Activated CD4-positive, alpha-beta T cell treated with anti-CD3 and anti-CD28 coated beads for 36 hours (primary cell): ENCODE results near the gene CYP2C9. TPM values are rescaled to one million over a fixed set of nuclear protein-coding genes. Genes with fewer than 3 reads are reported as not detected.

Experiments used
- ATAC-seq: fragments of 200-7000 bp; cut with Tn5 transposase; one replicate; pipeline ENCODE4 v1.10.0; 2021; ENCODE audit warnings: mild to moderate bottlenecking, moderate library complexity
- CTCF ChIA-PET: fragments of 350-600 bp; sonication (Branson Sonifier 250); formaldehyde crosslinking; loops from one replicate; lab custom pipeline; 2021; ENCODE audit warnings: antibody characterized with exemption; lab: Charles Lee
- POLR2A ChIA-PET: fragments of 350-600 bp; sonication (Branson Sonifier 250); formaldehyde crosslinking; loops from one replicate; lab custom pipeline; 2021; ENCODE audit warnings: antibody characterized with exemption, inconsistent platforms; lab: Charles Lee
- DNase-seq: peaks from one replicate; pipeline ENCODE4 v3.0.0-alpha.2; 2020
- H3K27ac Mint-ChIP-seq: one replicate; pipeline ENCODE4 v1.8.0; 2021; ENCODE audit warnings: mixed read lengths
- H3K27me3 Mint-ChIP-seq: one replicate; pipeline ENCODE4 v1.8.0; 2021; ENCODE audit warnings: mixed read lengths
- H3K36me3 Mint-ChIP-seq: one replicate; pipeline ENCODE4 v1.8.0; 2021; ENCODE audit warnings: low read depth, mixed read lengths
- H3K4me1 Mint-ChIP-seq: one replicate; pipeline ENCODE4 v1.8.0; 2021; ENCODE audit warnings: mixed read lengths
- H3K4me3 Mint-ChIP-seq: one replicate; pipeline ENCODE4 v1.8.0; 2021; ENCODE audit warnings: mild to moderate bottlenecking, moderate library complexity, mixed read lengths
- H3K9me3 Mint-ChIP-seq: one replicate; pipeline ENCODE4 v1.8.0; 2021; ENCODE audit warnings: low read depth, mixed read lengths
- intact Hi-C, 2 experiments: fragments of 100-400 bp; cut with DNase I in 1 of 2; cut with micrococcal nuclease in 1 of 2; formaldehyde crosslinking; loops; one replicate each; pipeline versions ENCODE4 v1.14.2 to v1.15.1; 2022 to 2024; cut with DNase I, micrococcal nuclease
- total RNA-seq, 2 experiments: library from RNA; stranded (reverse); gene quantifications; one replicate each; pipeline ENCODE4 v1.2.3, GENCODE V29; 2021

CYP2C9 gene
- total RNA-seq, 2 experiments from 2014 or later = not detected

GRCh38 chr10:94963901-94964300, 25.4 kb downstream of the CYP2C9 start:
- ATAC-seq (no peak), DNase-seq (no peak)
- Mint-ChIP-seq H3K4me3 (no peak overlapping the region), H3K27me3 (no peaks in the 10 kb centered on the region), H3K36me3 (no peaks in the 10 kb centered on the region), H3K4me1 (no peaks in the 10 kb centered on the region), H3K27ac (no peak overlapping the region), H3K9me3 (no peaks in the 10 kb centered on the region)
- intact Hi-C loops = no loop called here
- POLR2A ChIA-PET = interaction anchor here (0.5 kb wide), 1 partner anchor 39 kb away, joined by 9 read pairs; no protein-coding TSS in a partner anchor
- CTCF ChIA-PET = interaction anchor here (0.6 to 1.0 kb wide), 3 partner anchors 80 to 1033 kb away, joined by 3 read pairs; no protein-coding TSS in a partner anchor

- Mint-ChIP-seq H3K4me3 (no peak overlapping the region), H3K4me1 (no peaks in the 10 kb centered on the region), H3K27ac (no peak overlapping the region), H3K27me3 (no peaks in the 10 kb centered on the region), H3K9me3 (peaks cover 9% of the 10 kb centered on the region), H3K36me3 (no peaks in the 10 kb centered on the region)
- DNase-seq (no peak), ATAC-seq (no peak)
- POLR2A ChIA-PET = no interaction called here
- intact Hi-C loops = no loop called here
- CTCF ChIA-PET = no interaction called here
These were observed 45.1 kb downstream of the CYP2C9 start for GRCh38 chr10:94983555-94983954.

DNA sequence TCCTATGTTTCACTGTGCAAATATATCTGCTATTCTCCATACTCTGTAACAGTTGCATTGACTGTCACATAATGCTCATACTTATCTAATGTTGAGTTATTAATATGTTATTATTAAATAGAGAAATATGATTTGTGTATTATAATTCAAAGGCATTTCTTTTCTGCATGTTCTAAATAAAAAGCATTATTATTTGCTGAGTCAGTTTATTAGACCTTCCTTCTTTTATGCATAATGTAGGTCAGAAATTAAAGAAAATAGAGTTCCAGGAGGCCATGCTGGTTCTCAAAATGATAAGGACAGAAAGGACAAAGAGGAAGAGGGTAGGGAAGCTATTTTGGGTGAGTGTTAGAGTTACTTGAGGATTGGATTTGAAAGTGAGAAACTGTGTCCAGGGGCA, 50.7 kb downstream of the CYP2C9 start:
- ChIA-PET CTCF (no interaction called here), POLR2A (no interaction called here)
- intact Hi-C loops = no loop called here
- ATAC-seq = no peak
- H3K4me3 Mint-ChIP-seq = no peak overlapping the region
- no peaks in the 10 kb centered on the region for H3K4me1 Mint-ChIP-seq
- H3K9me3 Mint-ChIP-seq = peaks cover 25% of the 10 kb centered on the region
- no peak overlapping the region for H3K27ac Mint-ChIP-seq
- H3K27me3 Mint-ChIP-seq = no peaks in the 10 kb centered on the region
- no peak for DNase-seq
- no peaks in the 10 kb centered on the region for H3K36me3 Mint-ChIP-seq

DNA sequence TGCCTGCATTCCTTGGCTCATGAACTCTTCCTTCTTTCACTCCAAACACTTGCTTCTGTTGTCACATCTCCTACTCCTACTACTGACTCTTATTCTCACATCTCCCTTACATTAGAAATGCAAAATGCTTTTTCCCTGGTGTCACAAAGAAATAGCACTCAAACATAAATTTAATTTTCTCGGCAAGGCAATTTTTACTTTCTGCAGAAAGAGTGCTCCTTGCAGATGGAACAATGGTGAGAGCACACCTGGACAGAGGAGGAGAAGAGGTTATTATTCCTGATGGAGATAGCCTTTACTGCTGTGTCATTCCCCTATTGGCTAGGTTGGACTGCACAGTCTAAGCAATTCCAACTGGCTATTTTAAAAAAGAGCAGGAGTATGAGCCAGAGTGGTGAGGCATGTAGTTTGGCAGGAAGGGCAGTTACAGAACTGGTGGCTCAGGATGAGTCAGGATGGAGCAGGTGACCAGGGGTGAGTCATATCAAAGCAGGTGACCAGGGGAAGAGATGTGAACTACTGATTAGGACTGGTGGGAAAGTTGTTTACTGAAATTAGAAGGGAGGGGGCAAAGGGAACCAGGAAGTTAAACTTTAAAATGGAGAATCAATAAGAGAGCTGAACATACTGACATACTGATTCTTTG, 52.9 kb downstream of the CYP2C9 start:
- H3K9me3 Mint-ChIP-seq = peaks cover 25% of the 10 kb centered on the region
- DNase-seq = no peak
- intact Hi-C loops = no loop called here

GRCh38 chr10:94992811-94993210, 54.4 kb downstream of the CYP2C9 start:
- CTCF ChIA-PET = no interaction called here
- ATAC-seq (no peak), DNase-seq (no peak)
- Mint-ChIP-seq H3K36me3 (no peaks in the 10 kb centered on the region), H3K27me3 (no peaks in the 10 kb centered on the region), H3K9me3 (peaks cover 23% of the 10 kb centered on the region), H3K27ac (no peak overlapping the region), H3K4me1 (no peaks in the 10 kb centered on the region), H3K4me3 (no peak overlapping the region)
- intact Hi-C loops = no loop called here
- POLR2A ChIA-PET = no interaction called here

More for the DNA sequence above, 52.9 kb downstream of the CYP2C9 start:
- Mint-ChIP-seq H3K4me3 (no peak overlapping the region), H3K36me3 (no peaks in the 10 kb centered on the region), H3K4me1 (no peaks in the 10 kb centered on the region), H3K27ac (no peak overlapping the region), H3K27me3 (no peaks in the 10 kb centered on the region)
- ATAC-seq = no peak
- ChIA-PET POLR2A (no interaction called here), CTCF (no interaction called here)

- Mint-ChIP-seq H3K4me1 (no peaks in the 10 kb centered on the region), H3K36me3 (no peaks in the 10 kb centered on the region), H3K9me3 (peaks cover 4% of the 10 kb centered on the region), H3K4me3 (no peak overlapping the region), H3K27me3 (no peaks in the 10 kb centered on the region), H3K27ac (no peak overlapping the region)
- ChIA-PET POLR2A (no interaction called here), CTCF (no interaction called here)
- ATAC-seq (no peak), DNase-seq (no peak)
- intact Hi-C loops = no loop called here
These were observed 59.3 kb downstream of the CYP2C9 start for GRCh38 chr10:94997741-94998174.

DNA sequence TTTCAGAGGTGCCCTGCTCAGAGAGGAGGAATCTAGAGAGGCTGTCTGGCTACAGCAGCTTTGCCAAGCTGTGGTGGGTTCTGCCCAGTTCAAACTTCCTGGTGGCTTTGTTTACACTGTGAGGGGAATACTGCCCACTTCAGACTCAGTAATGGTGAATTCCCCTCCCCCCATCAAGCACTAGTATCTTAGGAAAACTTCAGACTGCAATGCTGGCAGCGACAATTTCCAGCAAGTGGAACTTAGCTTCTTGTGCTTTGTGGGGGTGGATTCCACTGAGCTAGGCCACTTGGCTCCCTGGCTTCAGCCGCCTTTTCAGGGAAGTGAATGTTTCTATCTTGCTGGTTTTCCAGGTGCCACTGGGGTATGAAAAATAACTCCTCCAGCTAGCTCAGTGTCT, 88.0 kb downstream of the CYP2C9 start:
- no peaks in the 10 kb centered on the region for H3K4me1 Mint-ChIP-seq
- no peak overlapping the region for H3K27ac Mint-ChIP-seq
- no peaks in the 10 kb centered on the region for H3K27me3 Mint-ChIP-seq
- ChIA-PET CTCF (no interaction called here), POLR2A (no interaction called here)
- no peak overlapping the region for H3K4me3 Mint-ChIP-seq
- no peak for ATAC-seq
- H3K9me3 Mint-ChIP-seq = peaks cover 5% of the 10 kb centered on the region
- no peak for DNase-seq
- intact Hi-C loops = no loop called here
- H3K36me3 Mint-ChIP-seq = no peaks in the 10 kb centered on the region

DNA sequence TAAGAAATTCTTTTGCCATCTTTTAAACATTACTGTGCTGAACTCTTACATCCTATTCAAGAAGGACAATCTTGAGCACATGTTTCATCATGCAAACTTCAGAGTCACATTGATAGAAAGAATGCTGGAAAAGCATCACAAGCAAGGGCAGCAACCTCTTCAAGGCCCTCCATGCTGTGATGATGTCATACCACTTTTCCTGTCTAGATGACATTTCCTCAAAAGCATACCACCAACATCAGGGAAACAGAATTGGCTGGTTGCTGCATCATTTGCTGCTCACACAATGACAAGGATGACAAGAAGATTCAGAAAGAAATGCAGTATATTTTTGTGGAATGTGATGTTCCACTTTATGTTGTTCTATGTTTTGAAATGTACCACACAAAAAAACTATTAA, 93.2 kb downstream of the CYP2C9 start:
- H3K9me3 Mint-ChIP-seq = peaks cover 3% of the 10 kb centered on the region
- H3K4me1 Mint-ChIP-seq = no peaks in the 10 kb centered on the region
- intact Hi-C loops = no loop called here
- no peaks in the 10 kb centered on the region for H3K36me3 Mint-ChIP-seq
- ChIA-PET POLR2A (no interaction called here), CTCF (no interaction called here)
- H3K27me3 Mint-ChIP-seq = no peaks in the 10 kb centered on the region
- ATAC-seq (no peak), DNase-seq (no peak)
- H3K4me3 Mint-ChIP-seq = no peak overlapping the region
- H3K27ac Mint-ChIP-seq = no peak overlapping the region

- intact Hi-C loops = no loop called here
- DNase-seq (no peak), ATAC-seq (no peak)
- H3K4me3 Mint-ChIP-seq = no peak overlapping the region
- no peak overlapping the region for H3K27ac Mint-ChIP-seq
- CTCF ChIA-PET = no interaction called here
- H3K9me3 Mint-ChIP-seq = no peaks in the 10 kb centered on the region
- peaks cover 2% of the 10 kb centered on the region for H3K27me3 Mint-ChIP-seq
- no peaks in the 10 kb centered on the region for H3K36me3 Mint-ChIP-seq
- no peaks in the 10 kb centered on the region for H3K4me1 Mint-ChIP-seq
- POLR2A ChIA-PET = no interaction called here
These were observed 95.9 kb downstream of the CYP2C9 start for GRCh38 chr10:95034401-95034800.

DNA sequence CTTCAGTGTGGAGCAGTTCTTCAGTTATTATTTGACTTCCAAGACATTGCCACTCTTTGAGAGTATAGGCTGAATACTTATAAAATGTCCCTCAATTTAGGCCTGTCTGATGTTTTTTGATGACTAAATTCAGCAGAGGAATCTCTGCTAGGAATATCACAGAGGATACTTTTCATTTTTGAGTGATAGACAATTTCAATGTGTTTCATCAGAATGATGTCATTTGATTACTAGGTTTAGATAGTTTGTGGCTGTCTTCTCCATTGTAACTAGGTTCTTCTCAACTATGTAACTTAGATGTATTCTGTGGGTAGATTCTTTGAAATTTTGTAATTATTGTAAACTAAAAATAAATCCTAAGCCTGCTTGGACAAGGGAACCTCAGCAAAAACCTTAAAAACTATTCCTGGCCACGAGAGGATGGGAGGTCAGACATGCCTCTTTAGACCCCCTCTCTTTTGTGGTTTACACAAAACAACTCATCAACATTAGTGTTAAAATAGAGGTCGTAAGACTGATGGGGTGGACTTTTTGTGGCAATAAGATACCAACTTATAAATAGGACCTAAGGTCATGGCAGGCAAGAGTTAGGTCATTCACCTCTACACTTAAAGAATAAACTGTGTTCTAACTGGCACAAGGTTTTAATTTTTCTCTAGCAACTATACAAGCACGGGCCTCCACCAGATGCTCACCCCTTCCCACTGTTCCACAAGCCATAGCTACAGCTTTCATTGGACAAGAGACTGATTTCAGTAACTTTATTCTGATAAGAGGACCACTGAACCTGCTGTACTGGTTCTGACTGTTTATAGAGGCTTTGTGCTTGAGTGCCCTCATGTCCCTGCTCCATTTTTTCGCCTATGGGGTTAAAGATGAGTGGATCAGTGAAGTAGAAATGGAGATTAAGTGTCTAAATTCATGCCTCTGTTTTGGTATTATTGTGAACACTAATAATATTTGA, 97.2 kb downstream of the CYP2C9 start:
- DNase-seq = no peak
- Mint-ChIP-seq H3K9me3 (no peaks in the 10 kb centered on the region), H3K36me3 (no peaks in the 10 kb centered on the region), H3K27me3 (peaks cover 2% of the 10 kb centered on the region), H3K27ac (no peak overlapping the region), H3K4me3 (no peak overlapping the region), H3K4me1 (no peaks in the 10 kb centered on the region)
- ChIA-PET POLR2A (no interaction called here), CTCF (no interaction called here)
- no peak for ATAC-seq
- intact Hi-C loops = no loop called here

DNA sequence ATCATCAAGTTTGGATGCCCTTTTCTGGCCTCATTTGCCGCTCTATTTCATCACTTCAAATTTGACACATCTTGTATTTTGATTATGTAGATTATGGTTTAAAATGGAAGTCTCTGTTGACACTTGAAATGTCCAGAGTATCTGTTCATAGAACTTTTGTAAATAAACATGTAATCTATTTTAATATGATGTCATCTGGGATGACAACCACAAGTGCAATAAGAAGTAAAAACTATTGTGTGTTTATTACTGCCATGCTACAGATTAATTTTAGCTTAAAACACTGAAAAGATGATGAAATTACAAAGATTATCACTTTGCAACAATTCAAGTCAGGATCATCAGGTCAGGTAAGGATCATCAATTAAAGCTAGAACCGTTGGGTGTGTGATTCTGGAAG, 100.8 kb downstream of the CYP2C9 start:
- no peak overlapping the region for H3K27ac Mint-ChIP-seq
- ATAC-seq (no peak), DNase-seq (no peak)
- no peaks in the 10 kb centered on the region for H3K36me3 Mint-ChIP-seq
- POLR2A ChIA-PET = no interaction called here
- H3K27me3 Mint-ChIP-seq = peaks cover 2% of the 10 kb centered on the region
- intact Hi-C loops = no loop called here
- no peaks in the 10 kb centered on the region for H3K4me1 Mint-ChIP-seq
- no peak overlapping the region for H3K4me3 Mint-ChIP-seq
- CTCF ChIA-PET = interaction anchor here (1.0 kb wide), 1 partner anchor 206 kb away, joined by 3 read pairs; no protein-coding TSS in a partner anchor
- H3K9me3 Mint-ChIP-seq = no peaks in the 10 kb centered on the region
